BJ (cell line): ENCODE data around the gene RFX5. TPM values are rescaled to one million over a fixed set of nuclear protein-coding genes. Genes with fewer than 3 reads are reported as not detected.

ENCODE experiments used
- CTCF ChIA-PET: fragments of 350-600 bp; formaldehyde crosslinking; extraction: SDS; loops from one replicate; lab custom pipeline; 2021; ENCODE audit warnings: antibody characterized with exemption, inconsistent platforms; lab: Yijun Ruan, JAX
- POLR2A ChIA-PET: fragments of 300-600 bp; sonication (Branson Sonifier 250); formaldehyde crosslinking; extraction: SDS; loops from one replicate; lab custom pipeline; 2021; ENCODE audit warnings: antibody characterized with exemption; lab: Charles Lee
- DNase-seq: peaks from one replicate; pipeline ENCODE4 v3.0.0-alpha.2; 2011; ENCODE audit warnings: low read depth
- H3K27me3 ChIP-seq: 2 replicates; pipeline ENCODE4 v1.6.0; 2011; ENCODE audit warnings: low read length; ENCODE audit not compliant: control insufficient read depth, insufficient read depth
- H3K36me3 ChIP-seq: 2 replicates; pipeline ENCODE4 v1.5.1; 2011; ENCODE audit warnings: low read length; ENCODE audit not compliant: control insufficient read depth, insufficient read depth
- H3K4me3 ChIP-seq: 2 replicates; pipeline ENCODE4 v1.5.1; 2011; ENCODE audit warnings: low read depth, mild to moderate bottlenecking, control low read depth, low read length
- polyA plus RNA-seq: library from polyadenylated mRNA; depleted of rRNA; stranded (reverse); fragments of >200 nt; gene quantifications from 2 replicates; pipeline ENCODE4 v1.2.3, GENCODE V29; 2011
- TF ChIP-seq, protein P1 (sequence below): IDR thresholded peaks from 2 replicates; pipeline ENCODE4 v1.5.1; 2011; ENCODE audit warnings: low read depth, mild to moderate bottlenecking, control low read depth, inconsistent platforms, low read length, moderate library complexity; ENCODE audit not compliant: insufficient read depth

Gene RFX5
- polyA plus RNA-seq, 1 experiment: 29.9 TPM

DNA sequence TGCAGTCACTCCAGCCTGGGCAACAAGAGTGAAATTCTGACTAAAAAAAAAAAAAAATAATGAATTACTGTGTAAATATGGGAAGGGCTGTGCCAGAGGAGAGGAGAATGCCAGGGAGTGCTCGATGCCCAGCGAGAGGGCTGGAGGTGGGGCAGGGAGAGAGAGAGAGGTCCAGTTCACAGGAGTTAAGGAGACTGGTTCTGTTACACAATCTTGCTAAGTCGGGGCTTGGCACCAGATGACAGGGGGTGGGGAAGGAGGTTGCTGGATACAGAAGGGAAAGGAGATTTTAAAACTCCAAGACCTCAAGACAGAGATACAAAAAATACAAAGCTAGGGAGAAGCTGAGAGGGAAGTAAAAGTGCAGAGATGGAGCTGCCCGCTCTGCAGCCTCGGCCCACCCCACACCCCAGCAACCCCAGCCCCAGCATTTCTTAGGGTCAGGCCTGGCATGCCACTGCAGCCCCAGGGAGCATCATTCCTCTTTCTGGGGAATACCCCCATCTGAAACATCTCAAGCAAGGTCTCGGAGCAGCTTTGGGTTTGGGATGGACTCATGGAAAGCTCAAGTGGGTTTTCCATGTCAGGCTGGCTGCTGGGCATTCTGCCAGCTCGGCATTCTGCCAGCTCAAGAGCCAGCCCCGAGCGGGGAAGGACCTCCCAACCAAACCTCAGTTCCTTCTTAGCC lies 24.5 kb upstream of the RFX5 start:
- CTCF ChIA-PET: interaction anchor here (1.2 to 1.6 kb wide), 3 partner anchors 21 to 71 kb away, joined by 3 to 7 read pairs (median 3); no protein-coding TSS in a partner anchor
- Histone ChIP-seq H3K4me3 (peak overlapping the region; percentile 39), H3K36me3 (peaks cover 3% of the 10 kb centered on the region; the same call in 1 of the 2 replicates), H3K27me3 (0 out of 2 replicates have a peak, but pooled peaks cover 1% of the 10 kb centered on the region)
- POLR2A ChIA-PET: interaction anchor here (0.6 kb wide), 2 partner anchors 16 to 28 kb away, joined by 3 to 6 read pairs; partner anchors contain the start of gene PSMB4
- TF ChIP-seq, protein P1, sequence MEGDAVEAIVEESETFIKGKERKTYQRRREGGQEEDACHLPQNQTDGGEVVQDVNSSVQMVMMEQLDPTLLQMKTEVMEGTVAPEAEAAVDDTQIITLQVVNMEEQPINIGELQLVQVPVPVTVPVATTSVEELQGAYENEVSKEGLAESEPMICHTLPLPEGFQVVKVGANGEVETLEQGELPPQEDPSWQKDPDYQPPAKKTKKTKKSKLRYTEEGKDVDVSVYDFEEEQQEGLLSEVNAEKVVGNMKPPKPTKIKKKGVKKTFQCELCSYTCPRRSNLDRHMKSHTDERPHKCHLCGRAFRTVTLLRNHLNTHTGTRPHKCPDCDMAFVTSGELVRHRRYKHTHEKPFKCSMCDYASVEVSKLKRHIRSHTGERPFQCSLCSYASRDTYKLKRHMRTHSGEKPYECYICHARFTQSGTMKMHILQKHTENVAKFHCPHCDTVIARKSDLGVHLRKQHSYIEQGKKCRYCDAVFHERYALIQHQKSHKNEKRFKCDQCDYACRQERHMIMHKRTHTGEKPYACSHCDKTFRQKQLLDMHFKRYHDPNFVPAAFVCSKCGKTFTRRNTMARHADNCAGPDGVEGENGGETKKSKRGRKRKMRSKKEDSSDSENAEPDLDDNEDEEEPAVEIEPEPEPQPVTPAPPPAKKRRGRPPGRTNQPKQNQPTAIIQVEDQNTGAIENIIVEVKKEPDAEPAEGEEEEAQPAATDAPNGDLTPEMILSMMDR: no peak
- DNase-seq: no peak

DNA sequence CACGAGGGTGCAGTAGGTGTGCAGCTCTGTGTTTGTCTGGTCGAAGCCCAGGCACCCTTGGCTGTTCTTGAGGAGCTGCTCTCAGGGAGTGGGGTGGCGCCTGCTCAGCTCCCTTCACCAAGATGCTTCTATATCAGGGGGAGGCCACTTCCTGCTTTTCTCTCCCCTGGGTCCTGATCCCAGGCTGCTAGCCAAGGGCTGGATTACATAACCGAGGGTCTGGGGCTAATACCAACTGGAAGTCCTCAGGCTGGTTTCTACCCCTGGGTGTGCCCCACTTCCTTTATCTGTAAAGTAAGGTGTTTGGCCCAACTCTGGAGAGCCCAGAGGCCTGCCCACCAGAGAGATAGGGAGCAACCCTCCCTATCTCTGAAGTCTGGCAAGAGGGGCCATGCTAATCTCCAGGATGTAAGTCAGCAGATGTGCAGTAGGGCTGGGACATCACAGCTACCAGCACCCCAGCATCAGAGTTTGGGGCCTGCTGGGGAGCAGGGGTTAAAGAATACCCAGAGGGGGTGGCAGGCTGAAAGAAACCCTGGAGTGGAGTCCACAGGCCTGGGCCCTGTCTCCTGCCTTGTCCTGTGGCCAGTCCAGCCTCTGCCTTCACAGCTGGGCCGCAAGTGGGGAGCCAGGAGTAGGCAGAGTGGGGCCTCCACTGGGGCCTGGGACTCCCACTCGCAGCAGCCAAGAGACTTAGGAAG lies 23.3 kb upstream of the RFX5 start:
- Histone ChIP-seq H3K4me3 (no peak overlapping the region), H3K36me3 (peaks cover 6% of the 10 kb centered on the region; the same call in 1 of the 2 replicates), H3K27me3 (0 out of 2 replicates have a peak, but pooled peaks cover 1% of the 10 kb centered on the region)
- TF ChIP-seq, protein P1: no peak
- ChIA-PET CTCF (no interaction called here), POLR2A (no interaction called here)
- DNase-seq: no peak

DNA sequence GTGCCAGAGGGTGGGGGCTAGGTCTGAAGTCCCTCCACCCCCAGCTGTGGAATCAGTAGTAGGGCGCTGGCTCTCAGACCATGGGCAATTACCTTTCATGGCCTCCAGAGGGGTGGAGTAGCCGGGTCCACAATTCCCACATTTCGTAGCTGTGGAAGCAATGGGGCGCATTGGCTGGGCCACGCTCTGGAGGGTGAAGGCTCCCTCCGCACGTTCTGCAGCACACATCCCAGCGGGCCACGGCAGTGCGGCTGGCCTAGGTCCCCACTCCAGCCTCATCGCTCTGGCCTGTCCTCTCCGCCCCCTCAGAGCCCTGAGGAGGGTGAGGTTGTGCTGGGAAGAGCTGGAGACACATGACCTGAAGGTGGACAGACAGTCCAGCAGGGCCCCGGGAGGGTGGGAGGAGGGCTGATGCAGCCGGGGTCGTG lies 22.6 kb upstream of the RFX5 start:
- Histone ChIP-seq H3K4me3 (no peak overlapping the region), H3K27me3 (no peaks in the 10 kb centered on the region), H3K36me3 (peaks cover 7% of the 10 kb centered on the region; the same call in 1 of the 2 replicates)
- TF ChIP-seq, protein P1: no peak
- POLR2A ChIA-PET: no interaction called here
- CTCF ChIA-PET: interaction anchor here (0.9 kb wide), 1 partner anchor 9 kb away, joined by 3 read pairs; no protein-coding TSS in a partner anchor
- DNase-seq: no peak

DNA sequence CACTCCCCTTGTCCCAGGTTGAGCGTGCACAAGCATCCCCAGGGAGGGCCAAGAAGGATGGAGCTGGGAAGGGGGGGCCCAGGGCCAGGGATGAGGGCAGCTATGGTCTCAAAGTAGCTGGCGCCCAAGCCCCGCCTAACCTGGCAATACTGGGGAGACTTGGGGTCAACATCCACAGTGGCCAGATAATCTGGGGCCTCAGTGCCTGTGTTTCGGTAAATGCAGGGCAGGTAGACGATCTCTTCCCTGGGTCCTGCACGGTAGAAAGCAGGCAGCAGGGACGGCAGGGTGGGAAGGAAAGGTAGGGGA lies 22.2 kb upstream of the RFX5 start:
- no peak for DNase-seq
- Histone ChIP-seq H3K36me3 (peaks cover 7% of the 10 kb centered on the region; the same call in 1 of the 2 replicates), H3K27me3 (no peaks in the 10 kb centered on the region), H3K4me3 (no peak overlapping the region)
- POLR2A ChIA-PET: no interaction called here
- TF ChIP-seq, protein P1: no peak
- CTCF ChIA-PET: interaction anchor here (0.9 kb wide), 1 partner anchor 8 kb away, joined by 3 read pairs; no protein-coding TSS in a partner anchor
